H9 (cell line): ENCODE measurements around the gene OGFOD3. TPM values are rescaled to one million over a fixed set of nuclear protein-coding genes. Genes with fewer than 3 reads are reported as not detected.
"Not testable (repeated sequence)": the region's sequence is repeated elsewhere in the genome, so short reads cannot be mapped to it uniquely, and the experiment has no call there.

Source experiments
- DNase-seq: peaks from one replicate; pipeline ENCODE4 v3.0.0-alpha.2; 2017
- H2AFZ ChIP-seq: one replicate; pipeline ENCODE4 v1.6.1; 2013; ENCODE audit warnings: mild to moderate bottlenecking, low read length, control low read depth, moderate library complexity
- H2AK5ac ChIP-seq: 2 replicates; pipeline ENCODE4 v1.6.1; 2013; ENCODE audit warnings: low read length, control low read depth, mixed read lengths; ENCODE audit not compliant: insufficient read length
- H2BK120ac ChIP-seq: one replicate; pipeline ENCODE4 v1.6.1; 2013; ENCODE audit warnings: low read depth, mild to moderate bottlenecking, low read length, control low read depth, inconsistent platforms; ENCODE audit not compliant: poor library complexity, severe bottlenecking
- H2BK12ac ChIP-seq: 2 replicates; pipeline ENCODE4 v1.6.1; 2013; ENCODE audit warnings: low read length, control low read depth, mixed read lengths, low read depth; ENCODE audit not compliant: insufficient read length
- H2BK15ac ChIP-seq: 2 replicates; pipeline ENCODE4 v1.6.1; 2013; ENCODE audit warnings: low read depth, low read length, control low read depth
- H2BK20ac ChIP-seq: one replicate; pipeline ENCODE4 v1.6.1; 2013; ENCODE audit warnings: low read depth, mild to moderate bottlenecking, low read length, control low read depth, inconsistent platforms; ENCODE audit not compliant: poor library complexity, severe bottlenecking
- H2BK5ac ChIP-seq: 2 replicates; pipeline ENCODE4 v1.6.1; 2013; ENCODE audit warnings: low read length, control low read depth, mixed read lengths; ENCODE audit not compliant: insufficient read length
- H3K14ac ChIP-seq: 2 replicates; pipeline ENCODE4 v1.6.1; 2013; ENCODE audit warnings: low read length, control low read depth; ENCODE audit not compliant: insufficient read depth
- H3K18ac ChIP-seq: 2 replicates; pipeline ENCODE4 v1.6.1; 2013; ENCODE audit warnings: low read depth, mild to moderate bottlenecking, mixed read lengths, low read length, control low read depth; ENCODE audit not compliant: insufficient read length
- H3K23ac ChIP-seq: 2 replicates; pipeline ENCODE4 v1.6.1; 2013; ENCODE audit warnings: low read length, control low read depth, mixed read lengths, low read depth; ENCODE audit not compliant: insufficient read length
- H3K23me2 ChIP-seq: 2 replicates; pipeline ENCODE4 v1.6.1; 2013; ENCODE audit warnings: low read depth, mild to moderate bottlenecking, mixed read lengths, low read length, control low read depth; ENCODE audit not compliant: insufficient read length, poor library complexity, severe bottlenecking
- H3K27ac ChIP-seq: 2 replicates; pipeline ENCODE4 v1.5.1; 2013; ENCODE audit warnings: low read length, control low read depth, mixed read lengths, low read depth; ENCODE audit not compliant: insufficient read length
- H3K27me3 ChIP-seq: 2 replicates; pipeline ENCODE4 v1.6.1; 2013; ENCODE audit warnings: low read length, control low read depth, inconsistent platforms; ENCODE audit not compliant: insufficient read depth
- H3K4ac ChIP-seq: 2 replicates; pipeline ENCODE4 v1.6.1; 2013; ENCODE audit warnings: low read depth, mild to moderate bottlenecking, control low read depth, inconsistent platforms, low read length, moderate library complexity
- H3K4me1 ChIP-seq: 2 replicates; pipeline ENCODE4 v1.6.1; 2013; ENCODE audit warnings: low read length, control low read depth, inconsistent platforms; ENCODE audit not compliant: insufficient read depth
- H3K4me2 ChIP-seq: 2 replicates; pipeline ENCODE4 v1.6.1; 2013; ENCODE audit warnings: low read length, control low read depth, mixed read lengths; ENCODE audit not compliant: insufficient read length, insufficient read depth
- H3K56ac ChIP-seq: 2 replicates; pipeline ENCODE4 v1.6.1; 2013; ENCODE audit warnings: low read depth, mild to moderate bottlenecking, mixed read lengths, low read length, control low read depth; ENCODE audit not compliant: insufficient read length
- H3K79me1 ChIP-seq: 2 replicates; pipeline ENCODE4 v1.6.1; 2013; ENCODE audit warnings: low read depth, mild to moderate bottlenecking, moderate library complexity, low read length, control low read depth, inconsistent platforms; ENCODE audit not compliant: insufficient read depth, poor library complexity, severe bottlenecking
- H3K79me2 ChIP-seq: 2 replicates; pipeline ENCODE4 v1.6.1; 2013; ENCODE audit warnings: low read length, control low read depth, inconsistent platforms; ENCODE audit not compliant: insufficient read depth
- H3K9ac ChIP-seq: 2 replicates; pipeline ENCODE4 v1.6.1; 2013; ENCODE audit warnings: low read length, control low read depth, mixed read lengths; ENCODE audit not compliant: insufficient read length; ENCODE audit errors: extremely low read depth
- H3K9me3 ChIP-seq: one replicate; pipeline ENCODE4 v1.6.1; 2013; ENCODE audit warnings: low read depth, low read length, inconsistent platforms; ENCODE audit not compliant: control insufficient read depth
- H3T11ph ChIP-seq: one replicate; pipeline ENCODE4 v1.6.1; 2013; ENCODE audit warnings: mild to moderate bottlenecking, low read length, control low read depth, inconsistent platforms
- H4K20me1 ChIP-seq: one replicate; pipeline ENCODE4 v1.6.1; 2013; ENCODE audit not compliant: control insufficient read depth, insufficient read length, insufficient read depth
- H4K5ac ChIP-seq: 2 replicates; pipeline ENCODE4 v1.6.1; 2013; ENCODE audit warnings: low read depth, mild to moderate bottlenecking, mixed read lengths, low read length, control low read depth; ENCODE audit not compliant: insufficient read length
- H4K8ac ChIP-seq: replicated peaks from 2 replicates; pipeline ENCODE4 v1.6.1; 2013; ENCODE audit warnings: low read length, control low read depth, mixed read lengths, low read depth; ENCODE audit not compliant: insufficient read length
- H4K91ac ChIP-seq: 2 replicates; pipeline ENCODE4 v1.6.1; 2013; ENCODE audit warnings: low read depth, mild to moderate bottlenecking, moderate library complexity, mixed read lengths, low read length, control low read depth; ENCODE audit not compliant: insufficient read length
- H3K27ac Mint-ChIP-seq, 3 experiments: 2 replicates in 2 of 3; 3 replicates in 1 of 3; pipeline ENCODE4 v1.8.0; 2020 to 2021; ENCODE audit warnings: mixed read lengths in 3 of 3, mild to moderate bottlenecking in 1 of 3, moderate library complexity in 1 of 3
- H3K27me3 Mint-ChIP-seq: 2 replicates; pipeline ENCODE4 v1.8.0; 2021; ENCODE audit warnings: low read depth, mild to moderate bottlenecking, moderate library complexity, mixed read lengths
- H3K36me3 Mint-ChIP-seq, 3 experiments: 2 replicates in 2 of 3; 3 replicates in 1 of 3; pipeline ENCODE4 v1.8.0; 2020 to 2021; ENCODE audit warnings: low read depth in 3 of 3, mixed read lengths in 3 of 3; ENCODE audit not compliant: insufficient read depth in 1 of 3
- H3K4me1 Mint-ChIP-seq, 2 experiments: 2 replicates each; pipeline ENCODE4 v1.8.0; 2020; ENCODE audit warnings: mixed read lengths in 2 of 2
- H3K4me3 Mint-ChIP-seq, 2 experiments: 2 replicates in 1 of 2; 3 replicates in 1 of 2; pipeline ENCODE4 v1.8.0; 2020 to 2021; ENCODE audit warnings: mild to moderate bottlenecking in 2 of 2, mixed read lengths in 2 of 2, moderate library complexity in 1 of 2
- H3K9me3 Mint-ChIP-seq, 2 experiments: 2 replicates in 1 of 2; 3 replicates in 1 of 2; pipeline ENCODE4 v1.8.0; 2020; ENCODE audit warnings: mild to moderate bottlenecking in 2 of 2, mixed read lengths in 2 of 2, moderate library complexity in 1 of 2
- WGBS: extraction: QIAGEN DNeasy Blood & Tissue Kit; methylation state at CpG from one replicate; pipeline ENCODE4 v1.1.7; 2013; ENCODE audit warnings: missing lambda C conversion rate, low lambda C conversion rate, mixed read lengths; ENCODE audit not compliant: insufficient read length; ENCODE audit errors: extremely low coverage; 5-methylcytosine and 5-hydroxymethylcytosine counted together
- total RNA-seq: library from RNA; stranded (reverse); gene quantifications from 2 replicates; pipeline ENCODE4 v1.2.1, GENCODE V29; 2021

Gene OGFOD3
- total RNA-seq, 1 experiment from 2014 or later = 27.8 TPM

DNA sequence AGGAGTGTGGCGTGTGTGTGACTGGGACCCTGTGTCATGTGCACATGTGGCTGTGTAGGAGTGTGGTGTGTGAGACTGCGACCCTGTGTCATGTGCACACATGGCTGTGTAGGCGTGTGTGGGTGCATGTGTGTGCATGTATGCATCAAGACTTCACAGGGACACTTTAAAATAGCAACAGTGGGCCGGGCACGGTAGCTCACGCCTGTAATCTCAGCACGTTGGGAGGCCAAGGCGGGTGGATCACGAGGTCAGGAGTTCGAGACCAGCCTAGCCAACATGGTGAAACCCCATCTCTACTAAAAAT is 36.7 kb downstream of the OGFOD3 start:
- H2BK15ac ChIP-seq, H2BK20ac ChIP-seq, H2BK5ac ChIP-seq, H3K36me3 Mint-ChIP-seq, H4K5ac ChIP-seq, H3K4ac ChIP-seq, H3K9me3 Mint-ChIP-seq, H4K91ac ChIP-seq, H2BK120ac ChIP-seq, H3K27ac ChIP-seq, H4K20me1 ChIP-seq, H3K79me2 ChIP-seq, H3K4me3 Mint-ChIP-seq, H2BK12ac ChIP-seq, H3K9ac ChIP-seq, H3K27me3 ChIP-seq, H2AK5ac ChIP-seq, H3K56ac ChIP-seq, DNase-seq, H4K8ac ChIP-seq, H3K4me1 ChIP-seq, H2AFZ ChIP-seq, H3K4me2 ChIP-seq, H3K14ac ChIP-seq, H3K18ac ChIP-seq, H3T11ph ChIP-seq, H3K79me1 ChIP-seq, H3K27ac Mint-ChIP-seq, H3K9me3 ChIP-seq, H3K23me2 ChIP-seq, H3K23ac ChIP-seq: not testable (repeated sequence)
- WGBS = no CpG with 5 or more reads among the region's 10 CpGs
- Mint-ChIP-seq H3K27me3 (peaks cover 19% of the 10 kb centered on the region), H3K4me1 (peaks cover 7 to 18% of the 10 kb centered on the region in 2 experiments)
